Ectodermal cell (in vitro differentiated cells): ENCODE data around the gene ACKR3.

ENCODE experiments used
- H3K27ac ChIP-seq: 2 replicates; pipeline ENCODE4 v1.7.0; 2013; ENCODE audit warnings: mild to moderate bottlenecking, low read depth, low read length; ENCODE audit not compliant: insufficient read depth, poor library complexity, severe bottlenecking
- H3K27me3 ChIP-seq: 2 replicates; pipeline ENCODE4 v1.7.0; 2013; ENCODE audit warnings: mild to moderate bottlenecking, low read length; ENCODE audit not compliant: insufficient read depth, control insufficient read depth, poor library complexity, severe bottlenecking
- H3K36me3 ChIP-seq: one replicate; pipeline ENCODE4 v1.7.0; 2013; ENCODE audit warnings: low read length; ENCODE audit not compliant: control insufficient read depth, insufficient read depth
- H3K4me1 ChIP-seq: one replicate; pipeline ENCODE4 v1.7.0; 2013; ENCODE audit warnings: low read length; ENCODE audit not compliant: control insufficient read depth, insufficient read depth
- H3K4me3 ChIP-seq: 2 replicates; pipeline ENCODE4 v1.7.0; 2013; ENCODE audit warnings: low read depth, low read length, control low read depth; ENCODE audit not compliant: insufficient read depth
- H3K9me3 ChIP-seq: 2 replicates; pipeline ENCODE4 v1.7.0; 2013; ENCODE audit warnings: mild to moderate bottlenecking, low read length, moderate library complexity; ENCODE audit not compliant: control insufficient read depth
- WGBS, 2 experiments: methylation state at CpG; one replicate each; pipeline ENCODE4 v1.1.7; 2013; ENCODE audit warnings: missing lambda C conversion rate in 2 of 2; 5-methylcytosine and 5-hydroxymethylcytosine counted together

ACKR3 gene

GRCh38 chr2:236576087-236576486 is 6.5 kb downstream of the ACKR3 start:
- Histone ChIP-seq H3K4me1 (peaks cover 52% of the 10 kb centered on the region), H3K27me3 (no peaks in the 10 kb centered on the region), H3K27ac (peak overlapping the region; percentile 60), H3K4me3 (no peak overlapping the region), H3K9me3 (no peaks in the 10 kb centered on the region), H3K36me3 (no peaks in the 10 kb centered on the region)
- 63 to 66% methylated on average over 8 of the region's 8 CpGs for WGBS, 2 experiments

GRCh38 chr2:236576953-236577352 is 7.3 kb downstream of the ACKR3 start:
- Histone ChIP-seq H3K27ac (no peak overlapping the region), H3K36me3 (no peaks in the 10 kb centered on the region), H3K9me3 (no peaks in the 10 kb centered on the region), H3K4me1 (peaks cover 43% of the 10 kb centered on the region), H3K27me3 (no peaks in the 10 kb centered on the region), H3K4me3 (no peak overlapping the region)
- 88 to 91% methylated on average over 11 of the region's 11 CpGs for WGBS, 2 experiments

GRCh38 chr2:236577481-236578410 is 8.1 kb downstream of the ACKR3 start:
- no peaks in the 10 kb centered on the region for H3K9me3 ChIP-seq
- no peaks in the 10 kb centered on the region for H3K36me3 ChIP-seq
- H3K4me1 ChIP-seq, result peaks cover 35% of the 10 kb centered on the region
- no peak overlapping the region for H3K27ac ChIP-seq
- H3K27me3 ChIP-seq, result no peaks in the 10 kb centered on the region
- H3K4me3 ChIP-seq, result no peak overlapping the region
- 92 to 93% methylated on average over 22 of the region's 22 CpGs for WGBS, 2 experiments

DNA sequence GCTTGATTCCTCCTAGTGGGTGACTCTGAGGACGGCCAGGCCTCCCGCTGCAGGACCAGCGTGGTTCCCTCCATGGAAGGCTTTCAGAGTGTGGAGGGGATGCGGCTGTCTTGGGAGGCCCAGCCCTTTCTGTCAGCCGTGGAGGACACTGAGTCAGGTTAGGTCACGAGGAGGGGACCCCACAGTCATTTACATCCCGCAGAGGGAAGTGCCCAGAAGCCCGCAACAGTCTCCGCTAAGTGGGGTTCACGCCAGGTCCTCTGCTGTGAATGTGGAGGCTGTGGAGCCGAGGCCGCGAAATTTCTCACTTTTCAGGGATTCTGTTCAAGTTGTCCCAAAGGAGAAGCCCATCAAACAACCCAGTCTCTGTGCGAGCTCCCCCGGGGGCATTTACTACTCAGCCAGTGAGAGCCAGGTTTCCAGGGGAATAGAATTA is 8.8 kb downstream of the ACKR3 start:
- Histone ChIP-seq H3K4me3 (no peak overlapping the region), H3K27ac (no peak overlapping the region), H3K36me3 (no peaks in the 10 kb centered on the region), H3K27me3 (no peaks in the 10 kb centered on the region), H3K4me1 (peaks cover 30% of the 10 kb centered on the region), H3K9me3 (no peaks in the 10 kb centered on the region)
- WGBS, 2 experiments, result 96 to 97% methylated on average over 15 of the region's 15 CpGs

- Histone ChIP-seq H3K27me3 (no peaks in the 10 kb centered on the region), H3K4me3 (no peak overlapping the region), H3K27ac (no peak overlapping the region), H3K36me3 (no peaks in the 10 kb centered on the region), H3K9me3 (no peaks in the 10 kb centered on the region), H3K4me1 (peaks cover 25% of the 10 kb centered on the region)
- 87 to 88% methylated on average over 9 of the region's 9 CpGs for WGBS, 2 experiments
Observed at GRCh38 chr2:236579048-236579745, 9.6 kb downstream of the ACKR3 start.

GRCh38 chr2:236579746-236580315 is 10.2 kb downstream of the ACKR3 start:
- peaks cover 18% of the 10 kb centered on the region for H3K4me1 ChIP-seq
- 86 to 89% methylated on average over 9 of the region's 9 CpGs for WGBS, 2 experiments
- no peaks in the 10 kb centered on the region for H3K27me3 ChIP-seq
- H3K27ac ChIP-seq, result no peak overlapping the region
- H3K4me3 ChIP-seq, result no peak overlapping the region
- H3K36me3 ChIP-seq, result no peaks in the 10 kb centered on the region
- H3K9me3 ChIP-seq, result no peaks in the 10 kb centered on the region

DNA sequence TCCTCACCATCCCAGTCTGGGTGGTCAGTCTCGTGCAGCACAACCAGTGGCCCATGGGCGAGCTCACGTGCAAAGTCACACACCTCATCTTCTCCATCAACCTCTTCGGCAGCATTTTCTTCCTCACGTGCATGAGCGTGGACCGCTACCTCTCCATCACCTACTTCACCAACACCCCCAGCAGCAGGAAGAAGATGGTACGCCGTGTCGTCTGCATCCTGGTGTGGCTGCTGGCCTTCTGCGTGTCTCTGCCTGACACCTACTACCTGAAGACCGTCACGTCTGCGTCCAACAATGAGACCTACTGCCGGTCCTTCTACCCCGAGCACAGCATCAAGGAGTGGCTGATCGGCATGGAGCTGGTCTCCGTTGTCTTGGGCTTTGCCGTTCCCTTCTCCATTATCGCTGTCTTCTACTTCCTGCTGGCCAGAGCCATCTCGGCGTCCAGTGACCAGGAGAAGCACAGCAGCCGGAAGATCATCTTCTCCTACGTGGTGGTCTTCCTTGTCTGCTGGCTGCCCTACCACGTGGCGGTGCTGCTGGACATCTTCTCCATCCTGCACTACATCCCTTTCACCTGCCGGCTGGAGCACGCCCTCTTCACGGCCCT is 11.2 kb downstream of the ACKR3 start:
- Histone ChIP-seq H3K4me3 (no peak overlapping the region), H3K27ac (no peak overlapping the region), H3K27me3 (no peaks in the 10 kb centered on the region), H3K4me1 (peaks cover 12% of the 10 kb centered on the region), H3K36me3 (no peaks in the 10 kb centered on the region), H3K9me3 (no peaks in the 10 kb centered on the region)
- 95% methylated on average over 29 of the region's 29 CpGs for WGBS, 2 experiments

- Histone ChIP-seq H3K27me3 (no peaks in the 10 kb centered on the region), H3K4me3 (no peak overlapping the region), H3K36me3 (no peaks in the 10 kb centered on the region), H3K27ac (no peak overlapping the region), H3K9me3 (no peaks in the 10 kb centered on the region), H3K4me1 (peaks cover 5% of the 10 kb centered on the region)
- WGBS, 2 experiments, result 95 to 97% methylated on average over 7 of the region's 7 CpGs
Observed at GRCh38 chr2:236581546-236581945, 11.9 kb downstream of the ACKR3 start.

- 89 to 95% methylated on average over 5 of the region's 5 CpGs for WGBS, 2 experiments
Observed at GRCh38 chr2:236582968-236583367, 13.3 kb downstream of the ACKR3 start.

More at GRCh38 chr2:236582968-236583367, 13.3 kb downstream of the ACKR3 start:
- Histone ChIP-seq H3K4me3 (no peak overlapping the region), H3K27ac (no peak overlapping the region), H3K4me1 (no peaks in the 10 kb centered on the region), H3K36me3 (no peaks in the 10 kb centered on the region), H3K9me3 (no peaks in the 10 kb centered on the region), H3K27me3 (no peaks in the 10 kb centered on the region)
